ENCODE data around the gene TTC12.

DNA sequence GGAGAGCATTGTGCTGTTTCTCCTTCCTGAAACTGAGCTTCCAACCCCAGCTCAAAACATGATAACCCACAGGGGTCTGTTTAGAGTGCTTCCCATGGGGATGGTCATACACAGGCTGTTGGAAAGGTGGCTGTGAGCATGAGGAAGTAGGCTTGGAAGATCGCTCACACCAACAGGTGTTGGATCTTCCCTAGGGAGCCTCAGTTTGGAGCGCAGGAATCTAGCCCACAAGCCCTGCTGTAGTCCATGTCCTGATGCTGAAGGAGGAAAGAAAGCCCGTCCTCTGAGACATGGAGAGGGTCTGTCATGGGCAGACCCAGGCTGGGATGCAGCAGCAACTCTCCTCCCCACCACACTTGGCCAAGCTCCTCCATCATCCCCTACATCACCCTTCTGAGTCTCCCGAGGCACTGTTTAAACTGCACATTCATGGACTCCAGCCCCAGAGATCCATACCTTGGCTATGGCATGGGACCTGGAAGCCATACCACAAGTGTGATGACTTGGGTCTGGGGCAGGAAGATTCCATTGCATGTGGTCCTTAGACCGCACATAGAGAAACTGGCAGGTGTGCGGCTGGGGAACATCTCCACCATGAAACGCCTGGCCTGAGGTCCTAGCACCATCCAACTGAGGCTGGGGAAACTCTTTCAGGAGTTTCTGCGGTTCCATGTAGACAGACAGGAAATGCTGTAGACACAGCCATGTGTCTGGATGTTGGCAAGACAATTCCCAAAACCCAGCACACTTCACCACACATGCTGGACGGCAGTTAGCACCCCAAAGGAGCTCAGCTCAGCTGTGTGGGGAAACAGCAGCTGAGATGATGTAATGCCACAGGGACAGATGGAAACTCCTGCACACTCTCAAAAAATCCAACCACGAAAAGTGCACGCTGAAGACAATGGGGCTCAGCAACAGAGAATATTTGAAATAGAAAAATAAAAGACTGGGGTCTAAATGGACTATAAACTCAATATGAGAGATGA lies 27.6 kb upstream of the TTC12 start:
- TF ChIP-seq POLR2AphosphoS5 (IDR thresholded peaks at IDR 0.05; ENCODE audit: borderline replicate concordance, low read depth, low read length) (no peak), FOXP2 (optimal IDR thresholded peaks at IDR 0.05; ENCODE audit: control extremely low read depth, extremely low read length, insufficient read depth) (no peak)
